Subcutaneous adipose tissue (tissue), 4 donors: ENCODE data around the gene MPV17L. TPM values are rescaled to one million over a fixed set of nuclear protein-coding genes. Genes with fewer than 3 reads are reported as not detected.

Source experiments
- total RNA-seq, 4 donors: library from RNA; depleted of rRNA; stranded (reverse); fragments of >200 nt; gene quantifications; one replicate each; pipeline ENCODE4 v1.1.0, GENCODE V29; 2016
- TF ChIP-seq, protein P1 (sequence below): fragments of 450-650 bp; IDR thresholded peaks from one replicate; pipeline ENCODE4 v1.5.1; 2016; ENCODE audit warnings: low read depth, mild to moderate bottlenecking, control low read depth, antibody characterized with exemption, moderate library complexity

The MPV17L gene
- total RNA-seq, 4 donors from 2014 or later = 6.2 to 20.0 (median 18.3) TPM

GRCh38 chr16:15403392-15403995 is 7.9 kb downstream of the MPV17L start:
- TF ChIP-seq, protein P1, sequence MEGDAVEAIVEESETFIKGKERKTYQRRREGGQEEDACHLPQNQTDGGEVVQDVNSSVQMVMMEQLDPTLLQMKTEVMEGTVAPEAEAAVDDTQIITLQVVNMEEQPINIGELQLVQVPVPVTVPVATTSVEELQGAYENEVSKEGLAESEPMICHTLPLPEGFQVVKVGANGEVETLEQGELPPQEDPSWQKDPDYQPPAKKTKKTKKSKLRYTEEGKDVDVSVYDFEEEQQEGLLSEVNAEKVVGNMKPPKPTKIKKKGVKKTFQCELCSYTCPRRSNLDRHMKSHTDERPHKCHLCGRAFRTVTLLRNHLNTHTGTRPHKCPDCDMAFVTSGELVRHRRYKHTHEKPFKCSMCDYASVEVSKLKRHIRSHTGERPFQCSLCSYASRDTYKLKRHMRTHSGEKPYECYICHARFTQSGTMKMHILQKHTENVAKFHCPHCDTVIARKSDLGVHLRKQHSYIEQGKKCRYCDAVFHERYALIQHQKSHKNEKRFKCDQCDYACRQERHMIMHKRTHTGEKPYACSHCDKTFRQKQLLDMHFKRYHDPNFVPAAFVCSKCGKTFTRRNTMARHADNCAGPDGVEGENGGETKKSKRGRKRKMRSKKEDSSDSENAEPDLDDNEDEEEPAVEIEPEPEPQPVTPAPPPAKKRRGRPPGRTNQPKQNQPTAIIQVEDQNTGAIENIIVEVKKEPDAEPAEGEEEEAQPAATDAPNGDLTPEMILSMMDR = no peak

DNA sequence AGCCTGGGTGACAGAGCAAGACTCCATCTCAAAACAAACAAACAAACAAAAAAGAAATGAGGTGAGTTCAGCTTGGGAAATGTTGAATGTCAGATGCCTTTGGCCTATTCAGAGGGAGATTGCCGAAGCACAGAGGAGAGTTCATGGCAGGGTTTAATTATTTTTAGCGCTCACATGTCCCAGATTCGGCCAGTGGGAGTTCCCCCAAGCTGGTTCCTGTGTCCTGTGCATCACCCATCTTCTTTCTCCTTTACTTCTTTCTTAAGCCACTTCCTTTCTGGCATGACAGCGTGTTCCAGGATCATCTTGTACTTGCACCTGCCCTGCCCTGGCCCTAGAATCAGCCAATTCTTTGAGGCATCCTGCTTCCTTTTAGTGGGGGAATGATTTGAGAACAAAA is 9.2 kb downstream of the MPV17L start:
- TF ChIP-seq, protein P1 = no peak

DNA sequence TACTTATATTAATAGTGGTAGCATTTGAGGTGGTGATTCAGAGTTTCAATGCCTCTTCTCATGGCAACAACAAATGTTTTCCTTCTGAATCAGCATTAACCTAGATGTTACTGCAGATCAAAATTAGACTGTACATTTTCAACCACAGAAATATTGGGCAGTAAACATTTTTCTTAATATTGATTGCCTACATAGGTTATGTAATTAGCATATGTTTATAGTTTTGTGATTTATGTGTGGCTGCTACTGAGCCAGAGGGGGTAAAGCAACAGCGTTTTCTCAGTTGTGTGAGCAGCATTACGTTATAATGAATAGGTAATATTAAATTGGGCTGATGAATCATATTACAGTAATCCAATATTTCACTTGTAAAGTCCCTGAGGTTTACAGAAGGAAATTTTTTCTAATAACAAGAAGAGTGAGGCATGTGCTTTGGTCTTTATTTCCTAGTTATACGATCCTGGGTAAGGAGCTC is 20.0 kb downstream of the MPV17L start:
- TF ChIP-seq, protein P1 = no peak

GRCh38 chr16:15417197-15417596 is 21.6 kb downstream of the MPV17L start:
- TF ChIP-seq, protein P1 = no peak

- TF ChIP-seq, protein P1 = no peak
Measured at GRCh38 chr16:15418206-15418605, 22.7 kb downstream of the MPV17L start.

DNA sequence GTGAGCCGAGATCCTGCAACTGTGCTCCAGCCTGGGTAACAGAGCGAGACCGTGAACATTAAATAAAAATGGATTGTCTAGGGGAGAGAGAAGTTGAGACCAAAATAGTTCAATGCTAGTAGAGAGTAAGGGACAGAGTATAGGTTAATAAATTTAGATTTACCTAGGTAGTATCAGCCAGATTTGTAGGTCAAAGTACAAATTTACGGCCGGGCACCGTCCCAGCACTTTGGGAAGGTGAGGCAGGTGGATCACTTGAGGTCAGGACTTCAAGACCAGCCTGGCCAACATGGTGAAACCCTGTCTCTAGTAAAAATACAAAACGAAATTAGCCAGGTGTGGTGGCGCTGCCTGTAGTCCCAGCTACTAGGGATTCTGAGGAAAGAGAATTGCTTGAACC is 26.7 kb downstream of the MPV17L start:
- TF ChIP-seq, protein P1 = no peak

DNA sequence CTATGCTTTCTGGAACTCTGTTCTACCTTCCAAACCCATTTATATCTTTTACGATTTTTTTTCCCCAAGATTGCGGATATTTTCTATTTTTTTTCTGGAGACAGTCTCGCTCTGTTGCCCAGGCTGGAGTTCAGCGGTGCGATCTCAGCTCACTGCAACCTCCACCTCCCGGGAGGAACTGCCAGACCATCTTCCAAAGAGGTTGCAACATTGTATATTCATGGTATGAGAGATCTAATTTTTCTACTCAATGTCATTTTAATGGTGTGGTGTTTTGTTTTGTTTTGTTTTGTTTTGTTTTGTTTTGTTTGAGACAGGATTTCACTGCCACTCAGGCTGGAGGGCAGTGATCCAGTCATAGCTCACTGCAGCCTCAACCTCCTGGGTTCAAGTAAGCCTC is 30.3 kb downstream of the MPV17L start:
- TF ChIP-seq, protein P1 = no peak
